Activated CD4-positive, alpha-beta T cell treated with anti-CD3 and anti-CD28 coated beads, Interleukin-2, Interleukin-6, amounts not matched to agents 100 ng/mL and 50 ng/mL, durations not matched to agents 16 hours and 8 hours (primary cell): ENCODE results near the gene PRKN.
"Not testable (repeated sequence)": the region's sequence is repeated elsewhere in the genome, so short reads cannot be mapped to it uniquely, and the experiment has no call there.

ENCODE experiments used
- DNase-seq: peaks from one replicate; pipeline ENCODE4 v3.0.0-alpha.2; 2020

Gene PRKN

GRCh38 chr6:161496941-161497340 lies 1230.6 kb downstream of the PRKN start:
- no peak for DNase-seq

- not testable (repeated sequence) for DNase-seq
Measured at GRCh38 chr6:161496271-161496670, 1231.3 kb downstream of the PRKN start.

GRCh38 chr6:161494566-161494965 lies 1233.0 kb downstream of the PRKN start:
- no peak for DNase-seq

GRCh38 chr6:161493576-161494118 lies 1233.9 kb downstream of the PRKN start:
- no peak for DNase-seq

- no peak for DNase-seq
Measured at GRCh38 chr6:161489626-161490306, 1237.8 kb downstream of the PRKN start.

GRCh38 chr6:161487694-161488093 lies 1239.9 kb downstream of the PRKN start:
- DNase-seq, result no peak

- DNase-seq, result no peak
Measured at GRCh38 chr6:161487217-161487531, 1240.4 kb downstream of the PRKN start.

GRCh38 chr6:161486361-161487216 lies 1241.0 kb downstream of the PRKN start:
- no peak for DNase-seq

- DNase-seq, result no peak
Measured at GRCh38 chr6:161482517-161482858, 1245.1 kb downstream of the PRKN start.

DNA sequence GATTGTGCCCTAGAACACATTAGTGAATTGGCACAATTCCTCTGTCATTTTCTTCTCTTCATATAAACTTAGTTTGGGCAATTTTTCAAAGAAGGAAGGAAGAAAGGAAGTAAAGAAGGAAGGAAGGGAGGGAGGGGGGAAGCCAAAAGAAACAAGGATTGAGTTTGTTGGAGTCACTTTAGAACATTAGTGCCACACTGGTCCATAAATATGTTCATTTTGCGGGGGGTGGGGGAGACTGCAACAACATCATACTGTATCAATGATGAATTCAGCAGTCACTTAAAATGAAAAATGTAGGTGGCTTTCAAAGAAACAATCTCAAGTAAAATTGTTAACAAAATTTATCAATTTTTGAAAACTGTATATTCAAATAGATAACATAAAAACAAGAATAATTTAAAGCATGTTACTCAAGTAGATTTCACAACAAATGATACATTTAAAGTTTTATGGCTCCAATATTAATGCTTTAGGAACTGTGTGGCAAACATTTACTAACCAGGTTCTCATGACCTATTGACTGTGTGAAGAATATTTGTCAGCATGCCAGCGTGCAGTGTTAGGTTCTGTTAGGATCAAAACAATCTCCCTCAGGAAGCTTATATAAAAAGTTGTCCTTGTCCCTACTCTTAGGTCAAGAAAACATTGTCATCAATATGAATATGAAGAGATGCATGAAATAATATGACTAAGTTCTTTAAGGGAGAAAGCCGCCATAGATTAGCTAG lies 1245.6 kb downstream of the PRKN start:
- DNase-seq, result no peak

DNA sequence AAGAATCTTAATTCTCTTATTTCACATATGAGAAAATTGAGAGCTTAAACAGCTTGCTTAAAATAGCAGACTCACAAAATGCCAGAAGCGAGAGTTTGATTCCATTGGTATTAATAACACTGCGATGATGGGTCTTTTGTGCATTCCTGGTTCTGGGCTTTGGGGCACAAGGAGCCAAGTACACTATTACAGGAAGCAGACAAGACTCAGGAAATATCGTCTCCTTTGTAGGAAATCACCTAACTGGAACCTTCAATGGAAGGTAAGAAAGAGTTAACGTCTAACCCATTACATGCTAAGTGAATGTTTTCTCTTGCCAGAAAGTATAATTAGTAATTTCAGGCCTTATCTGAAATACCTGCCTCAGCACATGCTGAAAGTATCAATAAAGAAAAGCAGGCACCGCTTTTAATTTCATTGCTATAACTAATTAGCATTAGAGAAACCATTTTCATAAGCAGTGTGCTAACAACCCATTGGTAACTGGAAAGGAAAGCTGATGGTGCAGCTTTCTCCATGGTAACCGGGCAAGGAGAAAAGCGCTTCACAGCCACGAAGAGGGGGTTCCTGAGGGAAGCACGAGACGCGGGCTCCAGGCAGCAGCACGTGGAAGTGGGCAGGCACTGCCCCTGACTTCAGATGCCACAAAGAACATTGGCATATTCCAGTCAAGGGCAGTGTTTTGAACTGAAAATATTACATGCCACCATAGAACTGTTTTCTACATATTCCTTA lies 1247.0 kb downstream of the PRKN start:
- no peak for DNase-seq

DNA sequence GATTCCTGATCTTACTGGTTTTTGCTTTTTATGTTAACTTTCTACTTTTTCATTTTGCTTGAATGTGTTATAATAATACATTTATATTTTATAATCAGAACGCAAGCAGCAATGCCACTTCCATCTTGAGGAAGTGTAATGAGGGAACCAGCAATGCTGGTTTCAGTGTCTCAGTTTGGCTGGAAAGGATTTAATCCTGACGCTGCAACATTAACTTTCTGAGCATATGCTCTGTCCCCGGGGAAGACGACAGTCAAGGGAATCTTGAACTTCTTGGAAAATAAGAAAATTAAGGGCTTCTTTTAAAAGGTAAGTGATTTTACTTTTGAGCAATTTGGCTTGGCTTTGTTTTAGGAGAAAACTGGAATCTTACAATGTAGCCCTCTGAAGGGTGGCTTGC lies 1248.2 kb downstream of the PRKN start:
- DNase-seq, result no peak

DNA sequence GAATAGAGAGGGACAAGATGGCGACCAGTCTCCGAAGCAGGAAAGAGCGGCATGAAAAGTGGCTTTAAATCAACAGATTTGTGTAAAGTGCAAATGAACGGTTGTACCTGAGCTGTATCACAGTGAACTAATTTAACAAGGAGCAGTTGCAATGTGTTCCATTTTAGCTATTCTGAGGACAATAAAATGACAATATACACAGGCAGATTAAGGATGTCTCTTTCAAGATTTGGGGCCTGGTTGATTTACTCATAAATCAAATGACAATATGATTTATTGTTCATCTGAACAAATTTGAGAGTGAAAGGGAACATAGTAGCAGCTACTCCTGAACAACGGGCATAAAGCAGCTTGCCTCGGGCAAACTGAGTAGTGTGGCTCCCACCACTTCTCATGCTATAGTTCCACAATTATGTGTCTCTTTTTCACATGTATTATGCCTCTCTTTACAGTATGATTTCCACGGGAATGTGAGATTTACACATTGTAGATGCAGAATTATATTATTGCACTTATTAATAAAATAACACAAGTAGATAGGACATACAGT lies 1249.6 kb downstream of the PRKN start:
- no peak for DNase-seq

DNA sequence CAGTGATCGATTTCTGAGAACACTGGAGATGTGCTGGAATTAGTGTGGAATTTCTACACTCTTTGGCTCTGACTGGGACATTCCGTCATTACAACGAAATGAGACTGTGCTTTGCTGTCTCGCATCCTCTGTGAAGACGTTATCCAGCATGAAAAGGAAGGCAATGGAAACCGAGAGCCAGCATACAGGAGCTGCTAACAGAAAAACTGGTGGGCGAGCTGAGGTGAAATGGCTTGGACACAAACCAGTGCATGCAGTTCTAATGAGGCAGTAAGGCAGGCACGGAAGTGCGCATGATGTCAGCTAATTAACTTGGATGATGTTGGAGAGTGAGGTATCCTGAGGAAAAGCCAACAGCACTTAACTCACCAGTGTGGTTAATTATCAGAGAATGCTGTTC lies 1250.9 kb downstream of the PRKN start:
- no peak for DNase-seq

- no peak for DNase-seq
Measured at GRCh38 chr6:161465403-161465802, 1262.2 kb downstream of the PRKN start.

GRCh38 chr6:161463071-161463470 lies 1264.5 kb downstream of the PRKN start:
- no peak for DNase-seq

- no peak for DNase-seq
Measured at GRCh38 chr6:161462148-161462547, 1265.4 kb downstream of the PRKN start.

- peak; percentile 33 for DNase-seq
Measured at GRCh38 chr6:161459008-161459615, 1268.5 kb downstream of the PRKN start.

- DNase-seq, result no peak
Measured at GRCh38 chr6:161458201-161458951, 1269.2 kb downstream of the PRKN start.

- no peak for DNase-seq
Measured at GRCh38 chr6:161455848-161456247, 1271.7 kb downstream of the PRKN start.

GRCh38 chr6:161453558-161453957 lies 1274.0 kb downstream of the PRKN start:
- DNase-seq, result no peak
